Measurements from ENCODE around the gene ARPC2.

- no peak for TF ChIP-seq EP300 (IDR thresholded peaks at IDR 0.05)
- TF ChIP-seq CTCF (IDR thresholded peaks at IDR 0.05) = no peak
These were observed 684 bp upstream of the ARPC2 start for GRCh38 chr2:218216336-218216673.

Measured in gastroesophageal sphincter (tissue), 3 donors.